AG04449 (cell line): ENCODE data around the gene TBATA.

Experiments
- CTCF ChIA-PET: fragments of 350-600 bp; formaldehyde crosslinking; extraction: SDS; loops from one replicate; lab custom pipeline; 2021; ENCODE audit warnings: antibody characterized with exemption; lab: Yijun Ruan, JAX
- POLR2A ChIA-PET: fragments of 400-600, 350-600 bp; formaldehyde crosslinking; extraction: SDS; loops from one replicate; lab custom pipeline; 2020; ENCODE audit warnings: antibody characterized with exemption, inconsistent platforms; lab: Yijun Ruan, JAX
- DNase-seq: peaks from one replicate; pipeline ENCODE4 v3.0.0-alpha.2; 2010; ENCODE audit warnings: low read depth, low spot score
- H3K4me3 ChIP-seq: 2 replicates; pipeline ENCODE4 v1.5.1; 2011; ENCODE audit warnings: low read depth, mild to moderate bottlenecking, control low read depth, low read length
- CTCF ChIP-seq: IDR thresholded peaks from one replicate; pipeline ENCODE4 v1.5.1; 2011; ENCODE audit warnings: mild to moderate bottlenecking, moderate library complexity, low read length, control low read depth, inconsistent platforms; ENCODE audit not compliant: insufficient read depth; ENCODE audit errors: missing control alignments

Gene TBATA

GRCh38 chr10:70763567-70763966 is 21.6 kb downstream of the TBATA start:
- ChIA-PET CTCF (interaction anchor here (1.0 to 10.7 kb wide), 5 partner anchors 19 to 214 kb away, joined by 3 to 155 read pairs (median 93); no protein-coding TSS in a partner anchor), POLR2A (no interaction called here)
- no peak for DNase-seq
- no peak for TF ChIP-seq CTCF
- H3K4me3 ChIP-seq, result no peak overlapping the region

- no peak for DNase-seq
- ChIA-PET CTCF (interaction anchor here (0.7 to 12.7 kb wide), 10 partner anchors 8 to 217 kb away, joined by 3 to 496 read pairs (median 5); no protein-coding TSS in a partner anchor), POLR2A (interaction anchor here (0.6 kb wide), 1 partner anchor 125 kb away, joined by 4 read pairs; no protein-coding TSS in a partner anchor)
- TF ChIP-seq CTCF, result no peak
- no peak overlapping the region for H3K4me3 ChIP-seq
These were observed 22.6 kb downstream of the TBATA start for GRCh38 chr10:70762441-70763175.

- no peak for DNase-seq
- POLR2A ChIA-PET, result interaction anchor here (0.6 kb wide), 1 partner anchor 202 kb away, joined by 3 read pairs; no protein-coding TSS in a partner anchor
- no peak for TF ChIP-seq CTCF
- H3K4me3 ChIP-seq, result no peak overlapping the region
- CTCF ChIA-PET, result interaction anchor here (0.7 to 12.7 kb wide), 10 partner anchors 8 to 445 kb away, joined by 3 to 496 read pairs (median 6); no protein-coding TSS in a partner anchor
These were observed 23.3 kb downstream of the TBATA start for GRCh38 chr10:70761727-70762350.

- peak; percentile 49 for TF ChIP-seq CTCF
- H3K4me3 ChIP-seq, result no peak overlapping the region
- peak; percentile 10 for DNase-seq
- CTCF ChIA-PET, result interaction anchor here (0.6 to 12.7 kb wide), 22 partner anchors 10 to 448 kb away, joined by 3 to 496 read pairs (median 4); partner anchors contain the start of gene SGPL1
- POLR2A ChIA-PET, result interaction anchor here (0.6 to 0.9 kb wide), 2 partner anchors 201 to 202 kb away, joined by 3 read pairs; no protein-coding TSS in a partner anchor
These were observed 24.1 kb downstream of the TBATA start for GRCh38 chr10:70761031-70761601.

GRCh38 chr10:70760271-70760787 is 24.8 kb downstream of the TBATA start:
- H3K4me3 ChIP-seq, result no peak overlapping the region
- ChIA-PET POLR2A (interaction anchor here (0.9 kb wide), 1 partner anchor 201 kb away, joined by 3 read pairs; no protein-coding TSS in a partner anchor), CTCF (interaction anchor here (0.6 to 12.7 kb wide), 23 partner anchors 11 to 538 kb away, joined by 3 to 496 read pairs (median 5); partner anchors contain the start of gene SGPL1)
- TF ChIP-seq CTCF, result no peak
- no peak for DNase-seq
